HUES48 (cell line): ENCODE results near the gene NEURL1B.

Experiments used
- H3K27ac ChIP-seq: one replicate; pipeline ENCODE4 v1.7.0; 2013; ENCODE audit warnings: low read depth, low read length, inconsistent platforms
- H3K27me3 ChIP-seq: 2 replicates; pipeline ENCODE4 v1.6.1; 2013; ENCODE audit warnings: mild to moderate bottlenecking, low read length; ENCODE audit not compliant: control insufficient read depth, insufficient read depth
- H3K36me3 ChIP-seq: 2 replicates; pipeline ENCODE4 v1.6.1; 2013; ENCODE audit warnings: low read length; ENCODE audit not compliant: control insufficient read depth, insufficient read depth
- H3K4me1 ChIP-seq: 2 replicates; pipeline ENCODE4 v1.6.1; 2013; ENCODE audit warnings: mild to moderate bottlenecking, low read length; ENCODE audit not compliant: control insufficient read depth, insufficient read depth
- H3K4me3 ChIP-seq: 2 replicates; pipeline ENCODE4 v1.5.1; 2013; ENCODE audit warnings: mild to moderate bottlenecking, low read depth, low read length
- H3K9ac ChIP-seq: 2 replicates; pipeline ENCODE4 v1.6.1; 2013; ENCODE audit warnings: mild to moderate bottlenecking, low read depth, low read length, moderate library complexity
- H3K9me3 ChIP-seq: 2 replicates; pipeline ENCODE4 v1.6.1; 2013; ENCODE audit warnings: low read length; ENCODE audit not compliant: control insufficient read depth, insufficient read depth

The NEURL1B gene

GRCh38 chr5:172736508-172737135 lies 95.6 kb downstream of the NEURL1B start:
- H3K4me1 ChIP-seq, result no peaks in the 10 kb centered on the region
- H3K9ac ChIP-seq, result no peak overlapping the region
- no peaks in the 10 kb centered on the region for H3K36me3 ChIP-seq
- H3K9me3 ChIP-seq, result no peaks in the 10 kb centered on the region
- H3K4me3 ChIP-seq, result no peak overlapping the region
- no peak overlapping the region for H3K27ac ChIP-seq
- H3K27me3 ChIP-seq, result no peaks in the 10 kb centered on the region

DNA sequence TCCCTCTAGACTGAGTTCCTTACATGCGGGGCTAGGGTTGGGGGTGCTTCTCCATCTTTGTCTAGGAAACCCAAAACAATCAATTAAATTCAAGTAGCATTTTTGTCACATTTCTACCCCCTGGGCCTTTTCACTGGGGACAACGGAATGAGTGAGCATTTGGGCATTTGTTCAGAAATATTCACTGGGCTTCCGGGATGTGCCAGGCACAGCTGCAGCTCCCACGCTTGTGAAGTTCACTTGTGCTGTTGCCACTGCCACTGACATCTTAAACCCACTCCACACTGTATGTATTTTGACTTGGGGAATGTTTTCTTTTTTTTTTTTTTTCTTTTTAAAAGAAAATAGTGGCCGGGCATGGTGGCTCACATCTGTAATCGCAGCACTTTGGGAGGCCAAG lies 98.3 kb downstream of the NEURL1B start:
- Histone ChIP-seq H3K27me3 (no peaks in the 10 kb centered on the region), H3K27ac (no peak overlapping the region)

DNA sequence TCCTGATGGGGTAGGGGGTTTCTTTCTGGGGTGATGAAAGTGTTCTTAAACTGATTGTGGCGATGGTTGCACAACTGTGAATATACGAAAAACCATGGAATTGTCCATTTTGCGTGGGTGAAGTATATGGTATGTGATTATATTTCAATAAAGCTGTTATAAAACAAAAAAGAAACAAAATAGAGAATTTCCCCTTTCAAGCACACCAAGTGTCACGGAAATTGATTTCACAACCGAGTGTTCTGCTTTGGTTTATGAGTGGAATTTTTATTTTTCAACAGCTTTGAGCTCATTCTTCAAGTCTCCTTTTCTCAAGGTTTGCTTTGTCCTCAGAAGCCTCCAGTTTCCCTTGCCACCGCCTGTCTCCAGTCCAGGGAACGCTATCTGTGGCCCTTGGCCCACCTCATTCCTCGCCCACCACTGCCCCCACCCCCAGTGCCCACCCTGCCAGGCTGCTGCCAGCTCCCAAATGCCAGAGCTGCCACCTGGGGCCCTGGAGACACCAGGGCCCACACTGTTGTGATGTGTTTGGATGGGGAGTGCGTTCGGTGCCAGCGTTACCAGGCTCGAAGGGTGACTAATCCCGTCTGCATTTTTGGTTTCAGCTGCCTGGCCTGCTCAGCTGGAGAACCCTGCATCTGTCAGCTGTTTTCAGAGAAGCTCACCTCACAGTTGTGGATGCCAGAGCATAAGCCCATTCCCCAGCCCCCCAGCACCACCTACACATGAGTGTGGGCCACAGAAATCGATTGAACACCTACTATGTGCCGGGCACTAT lies 99.6 kb downstream of the NEURL1B start:
- Histone ChIP-seq H3K9ac (no peak overlapping the region), H3K4me3 (no peak overlapping the region), H3K27me3 (no peaks in the 10 kb centered on the region), H3K36me3 (no peaks in the 10 kb centered on the region), H3K27ac (no peak overlapping the region), H3K4me1 (no peaks in the 10 kb centered on the region), H3K9me3 (no peaks in the 10 kb centered on the region)

More for the DNA sequence above, 98.3 kb downstream of the NEURL1B start:
- no peaks in the 10 kb centered on the region for H3K36me3 ChIP-seq
- no peaks in the 10 kb centered on the region for H3K9me3 ChIP-seq
- H3K4me3 ChIP-seq, result no peak overlapping the region
- no peak overlapping the region for H3K9ac ChIP-seq
- H3K4me1 ChIP-seq, result no peaks in the 10 kb centered on the region
